Lower leg skin (tissue), 3 donors: ENCODE data around the gene PDZRN3.

Experiments
- POLR2A ChIP-seq, 2 donors: fragments of 450-650 bp; IDR thresholded peaks; one replicate each; pipeline ENCODE4 v1.6.1; 2016 to 2017; ENCODE audit warnings: antibody characterized with exemption in 2 of 2, mild to moderate bottlenecking in 1 of 2, moderate library complexity in 1 of 2
- TF ChIP-seq, protein P1 (sequence below), 3 donors: fragments of 450-650 bp; IDR thresholded peaks; one replicate each; pipeline ENCODE4 v1.5.1; 2016; ENCODE audit warnings: antibody characterized with exemption in 3 of 3, mild to moderate bottlenecking in 3 of 3, moderate library complexity in 2 of 3

DNA sequence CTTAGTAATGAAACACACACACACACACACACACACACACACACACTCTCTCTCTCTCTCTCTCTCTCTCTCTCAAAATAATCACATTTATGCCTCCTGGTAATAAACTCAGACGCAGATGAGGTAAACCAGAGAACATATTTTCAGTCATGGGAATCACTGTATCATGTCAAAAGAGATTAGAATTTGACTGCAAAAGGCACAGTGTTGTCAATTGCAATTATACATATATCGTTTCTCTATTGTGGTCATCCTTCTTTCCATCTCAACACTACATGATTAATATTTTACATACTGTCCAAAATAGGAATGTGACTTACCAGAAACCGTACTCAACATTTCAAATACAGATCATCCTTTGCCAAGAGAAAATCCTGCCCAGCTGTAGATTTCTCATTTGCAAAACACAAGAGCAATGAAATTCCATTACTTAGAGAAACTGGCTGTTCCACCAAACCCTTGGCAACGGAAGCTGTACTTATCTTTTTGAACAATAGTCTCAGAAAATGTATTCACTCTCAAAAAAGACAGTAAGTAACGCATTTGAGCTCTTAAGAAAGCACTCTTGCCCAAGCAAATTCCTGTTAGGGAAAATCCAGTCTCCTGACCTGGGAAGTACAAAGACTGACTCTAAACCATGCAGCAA, 24.3 kb downstream of the PDZRN3 start:
- TF ChIP-seq, protein P1, sequence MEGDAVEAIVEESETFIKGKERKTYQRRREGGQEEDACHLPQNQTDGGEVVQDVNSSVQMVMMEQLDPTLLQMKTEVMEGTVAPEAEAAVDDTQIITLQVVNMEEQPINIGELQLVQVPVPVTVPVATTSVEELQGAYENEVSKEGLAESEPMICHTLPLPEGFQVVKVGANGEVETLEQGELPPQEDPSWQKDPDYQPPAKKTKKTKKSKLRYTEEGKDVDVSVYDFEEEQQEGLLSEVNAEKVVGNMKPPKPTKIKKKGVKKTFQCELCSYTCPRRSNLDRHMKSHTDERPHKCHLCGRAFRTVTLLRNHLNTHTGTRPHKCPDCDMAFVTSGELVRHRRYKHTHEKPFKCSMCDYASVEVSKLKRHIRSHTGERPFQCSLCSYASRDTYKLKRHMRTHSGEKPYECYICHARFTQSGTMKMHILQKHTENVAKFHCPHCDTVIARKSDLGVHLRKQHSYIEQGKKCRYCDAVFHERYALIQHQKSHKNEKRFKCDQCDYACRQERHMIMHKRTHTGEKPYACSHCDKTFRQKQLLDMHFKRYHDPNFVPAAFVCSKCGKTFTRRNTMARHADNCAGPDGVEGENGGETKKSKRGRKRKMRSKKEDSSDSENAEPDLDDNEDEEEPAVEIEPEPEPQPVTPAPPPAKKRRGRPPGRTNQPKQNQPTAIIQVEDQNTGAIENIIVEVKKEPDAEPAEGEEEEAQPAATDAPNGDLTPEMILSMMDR (IDR thresholded peaks at IDR 0.05), result no peak
- no peak for TF ChIP-seq POLR2A (IDR thresholded peaks at IDR 0.05)
